Measurements from ENCODE around the gene NIPAL3.

Gene NIPAL3

DNA sequence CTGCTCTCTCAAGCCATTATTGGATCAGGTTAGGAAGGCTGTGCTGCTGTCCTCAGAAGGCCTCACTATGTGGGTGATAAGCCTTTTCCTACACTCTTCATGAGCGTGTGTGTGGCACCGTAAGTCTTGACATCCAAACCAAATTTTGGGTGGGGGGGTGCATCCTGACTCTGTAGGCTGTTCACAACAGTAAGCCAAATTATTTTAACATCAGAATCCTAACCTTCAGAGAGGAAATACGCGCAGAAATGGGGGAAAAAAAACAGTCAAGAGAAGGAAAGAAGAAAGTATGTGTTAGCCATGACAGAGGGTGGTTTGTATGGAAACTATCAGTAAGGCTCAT is 23.0 kb upstream of the NIPAL3 start:
- H3K9ac ChIP-seq (ENCODE audit: low read length): no peak overlapping the region
- no peaks in the 10 kb centered on the region for H3K36me3 ChIP-seq (ENCODE audit: insufficient read depth, low read length)
- H3K4me1 ChIP-seq (ENCODE audit: insufficient read depth, low read length): peaks cover 15% of the 10 kb centered on the region
- H3K27me3 ChIP-seq (ENCODE audit: control insufficient read depth in 1 of 2, insufficient read depth in 2 of 2, low read length in 2 of 2): no peaks in the 10 kb centered on the region
- H3K27ac ChIP-seq (ENCODE audit: low read depth, low read length): peak overlapping the region; percentile 17
- H3K4me3 ChIP-seq (ENCODE audit: low read depth in 1 of 2, low read length in 2 of 2): no peak overlapping the region
- no peaks in the 10 kb centered on the region for H3K9me3 ChIP-seq (ENCODE audit: low read length)

DNA sequence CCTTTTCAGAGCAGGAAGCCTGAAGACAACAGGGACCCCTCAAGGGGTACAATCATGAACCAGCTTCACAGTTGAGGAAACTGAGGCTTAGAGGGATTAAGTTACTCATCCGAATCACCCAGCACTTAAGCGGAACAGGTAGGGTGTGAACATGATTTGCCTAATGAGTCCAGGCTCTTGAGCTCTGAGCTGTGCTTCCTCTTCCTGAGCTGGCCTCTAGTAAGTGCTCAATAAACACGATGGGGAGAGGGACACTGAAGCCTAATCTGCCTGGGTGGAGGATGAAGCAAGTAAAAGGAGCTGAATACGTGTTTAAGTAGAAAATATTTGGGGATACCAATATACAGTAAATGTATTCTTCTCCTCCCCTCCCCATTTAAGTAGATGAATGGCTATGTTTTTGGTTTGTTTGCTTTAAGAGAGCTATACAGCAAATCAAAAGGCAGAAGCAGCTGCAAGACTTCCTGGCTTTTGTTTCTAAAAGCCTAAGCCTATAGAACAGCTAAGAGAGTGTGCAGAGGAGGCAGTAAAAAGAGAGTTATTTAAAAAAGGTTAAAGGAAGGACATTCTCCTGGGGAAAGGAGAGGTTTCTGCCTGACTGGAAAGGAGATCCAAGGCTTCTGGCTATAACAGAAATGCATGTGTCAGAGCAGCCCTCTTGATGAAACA is 22.5 kb upstream of the NIPAL3 start:
- no peak overlapping the region for H3K27ac ChIP-seq (ENCODE audit: low read depth, low read length)
- H3K4me3 ChIP-seq (ENCODE audit: low read depth in 1 of 2, low read length in 2 of 2): no peak overlapping the region
- no peaks in the 10 kb centered on the region for H3K36me3 ChIP-seq (ENCODE audit: insufficient read depth, low read length)
- H3K4me1 ChIP-seq (ENCODE audit: insufficient read depth, low read length): peaks cover 15% of the 10 kb centered on the region
- no peaks in the 10 kb centered on the region for H3K9me3 ChIP-seq (ENCODE audit: low read length)
- H3K9ac ChIP-seq (ENCODE audit: low read length): no peak overlapping the region
- H3K27me3 ChIP-seq (ENCODE audit: control insufficient read depth in 1 of 2, insufficient read depth in 2 of 2, low read length in 2 of 2): no peaks in the 10 kb centered on the region

DNA sequence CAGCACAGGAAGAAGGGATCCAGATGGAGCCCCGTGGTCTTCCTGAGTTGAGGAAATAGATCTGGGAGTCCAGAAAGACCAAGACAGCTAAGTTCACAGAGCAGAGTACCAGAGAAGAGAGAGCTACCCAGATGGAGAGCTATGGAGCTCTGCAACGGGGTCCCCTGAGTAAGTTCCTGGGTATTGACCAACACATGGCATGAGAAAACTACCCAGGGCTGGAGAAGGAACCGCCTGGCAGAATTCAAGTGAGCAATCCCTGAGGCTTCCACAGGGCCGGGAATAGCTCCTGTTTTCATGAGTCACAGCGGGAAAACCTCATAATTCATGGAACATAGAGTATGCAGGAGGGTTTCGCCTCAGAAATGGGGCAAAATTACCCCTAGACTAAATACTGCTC is 21.7 kb upstream of the NIPAL3 start:
- no peak overlapping the region for H3K27ac ChIP-seq (ENCODE audit: low read depth, low read length)
- no peaks in the 10 kb centered on the region for H3K27me3 ChIP-seq (ENCODE audit: control insufficient read depth in 1 of 2, insufficient read depth in 2 of 2, low read length in 2 of 2)
- no peak overlapping the region for H3K9ac ChIP-seq (ENCODE audit: low read length)
- peaks cover 15% of the 10 kb centered on the region for H3K4me1 ChIP-seq (ENCODE audit: insufficient read depth, low read length)
- no peaks in the 10 kb centered on the region for H3K9me3 ChIP-seq (ENCODE audit: low read length)
- no peaks in the 10 kb centered on the region for H3K36me3 ChIP-seq (ENCODE audit: insufficient read depth, low read length)
- H3K4me3 ChIP-seq (ENCODE audit: low read depth in 1 of 2, low read length in 2 of 2): no peak overlapping the region

DNA sequence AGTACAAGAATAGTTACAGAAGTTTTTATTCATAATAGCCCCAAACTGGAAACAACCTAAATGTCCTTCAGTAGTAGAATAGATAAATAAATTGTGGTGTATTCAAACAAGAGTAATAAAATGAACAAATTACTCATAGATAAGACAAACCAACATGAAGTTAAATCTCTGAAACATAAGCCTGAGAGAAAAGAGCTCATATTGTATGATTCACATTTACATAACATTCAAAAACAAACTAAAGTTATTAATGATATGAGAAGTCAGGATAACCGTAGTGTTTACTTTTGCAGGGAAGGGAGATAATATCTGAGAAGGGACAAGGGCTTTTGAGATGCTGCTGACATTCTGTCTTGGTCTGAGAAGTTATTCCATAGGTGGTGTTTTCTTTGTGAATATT is 15.5 kb upstream of the NIPAL3 start:
- Histone ChIP-seq H3K27me3 (ENCODE audit: control insufficient read depth in 1 of 2, insufficient read depth in 2 of 2, low read length in 2 of 2) (no peaks in the 10 kb centered on the region), H3K4me1 (ENCODE audit: insufficient read depth, low read length) (no peaks in the 10 kb centered on the region), H3K4me3 (ENCODE audit: low read depth in 1 of 2, low read length in 2 of 2) (no peak overlapping the region), H3K9ac (ENCODE audit: low read length) (no peak overlapping the region), H3K27ac (ENCODE audit: low read depth, low read length) (no peak overlapping the region), H3K36me3 (ENCODE audit: insufficient read depth, low read length) (peaks cover 3% of the 10 kb centered on the region), H3K9me3 (ENCODE audit: low read length) (no peaks in the 10 kb centered on the region)

DNA sequence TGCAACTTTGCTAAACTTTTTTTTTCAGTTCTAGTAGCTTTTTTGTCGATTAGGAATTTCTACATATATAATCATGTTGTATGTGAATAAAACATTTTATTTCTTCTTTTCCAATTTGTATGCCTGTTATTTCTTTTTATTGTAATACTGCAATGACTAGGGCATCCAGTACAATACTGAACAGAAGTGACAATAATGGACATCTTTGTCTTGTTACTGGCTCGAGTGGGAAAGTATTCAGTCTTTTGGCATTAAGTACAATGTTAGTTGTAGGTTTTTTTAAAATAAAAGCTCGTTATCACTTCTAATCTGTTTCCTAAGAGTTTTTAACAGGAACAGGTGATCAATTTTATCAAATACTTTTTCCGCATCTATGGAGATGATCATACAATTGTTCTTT is 11.8 kb upstream of the NIPAL3 start:
- H3K27ac ChIP-seq (ENCODE audit: low read depth, low read length): no peak overlapping the region
- no peak overlapping the region for H3K4me3 ChIP-seq (ENCODE audit: low read depth in 1 of 2, low read length in 2 of 2)
- no peak overlapping the region for H3K9ac ChIP-seq (ENCODE audit: low read length)
- H3K9me3 ChIP-seq (ENCODE audit: low read length): no peaks in the 10 kb centered on the region
- peaks cover 3% of the 10 kb centered on the region for H3K36me3 ChIP-seq (ENCODE audit: insufficient read depth, low read length)
- H3K4me1 ChIP-seq (ENCODE audit: insufficient read depth, low read length): no peaks in the 10 kb centered on the region
- H3K27me3 ChIP-seq (ENCODE audit: control insufficient read depth in 1 of 2, insufficient read depth in 2 of 2, low read length in 2 of 2): no peaks in the 10 kb centered on the region

DNA sequence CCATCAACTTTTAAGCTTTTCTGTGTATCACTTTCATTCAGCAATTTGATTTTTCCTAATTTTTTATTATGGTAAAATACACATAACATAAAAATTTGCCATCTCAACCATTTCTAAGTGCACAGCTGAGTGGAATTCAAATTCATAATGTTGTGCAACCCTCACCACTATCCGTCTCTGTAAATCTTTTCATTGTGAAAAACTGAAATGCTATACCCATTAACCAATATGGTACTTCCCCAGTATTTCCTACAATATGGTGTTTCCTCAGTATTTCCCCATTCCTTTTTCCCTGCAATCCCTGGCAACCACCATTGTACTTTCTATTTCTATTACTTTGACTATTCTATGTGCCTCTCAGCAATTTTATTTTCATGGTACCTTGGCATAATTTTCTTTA is 8.8 kb upstream of the NIPAL3 start:
- H3K4me1 ChIP-seq (ENCODE audit: insufficient read depth, low read length): no peaks in the 10 kb centered on the region
- no peak overlapping the region for H3K27ac ChIP-seq (ENCODE audit: low read depth, low read length)
- H3K9me3 ChIP-seq (ENCODE audit: low read length): no peaks in the 10 kb centered on the region
- no peaks in the 10 kb centered on the region for H3K36me3 ChIP-seq (ENCODE audit: insufficient read depth, low read length)
- no peaks in the 10 kb centered on the region for H3K27me3 ChIP-seq (ENCODE audit: control insufficient read depth in 1 of 2, insufficient read depth in 2 of 2, low read length in 2 of 2)
- no peak overlapping the region for H3K9ac ChIP-seq (ENCODE audit: low read length)
- no peak overlapping the region for H3K4me3 ChIP-seq (ENCODE audit: low read depth in 1 of 2, low read length in 2 of 2)

DNA sequence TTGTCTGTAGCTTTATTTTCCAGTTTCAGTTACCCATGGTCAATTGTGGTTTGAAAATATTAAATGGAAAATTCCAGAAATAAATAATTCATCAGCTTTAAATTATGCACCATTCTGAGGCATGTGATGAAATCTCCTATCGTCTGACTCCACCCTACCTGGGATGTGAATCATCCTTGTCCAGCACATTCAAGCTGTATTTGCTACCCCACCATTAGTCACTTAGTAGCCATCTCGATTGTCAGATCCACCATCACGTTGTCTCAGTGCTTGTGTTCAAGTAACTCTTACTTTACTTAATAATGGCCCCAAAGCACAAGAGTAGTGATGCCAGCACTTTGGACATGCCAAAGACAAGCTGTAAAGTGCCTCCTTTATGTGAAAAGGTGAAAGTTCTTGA is 6.1 kb upstream of the NIPAL3 start:
- peaks cover 6% of the 10 kb centered on the region for H3K4me1 ChIP-seq (ENCODE audit: insufficient read depth, low read length)
- no peak overlapping the region for H3K27ac ChIP-seq (ENCODE audit: low read depth, low read length)
- no peak overlapping the region for H3K4me3 ChIP-seq (ENCODE audit: low read depth in 1 of 2, low read length in 2 of 2)
- H3K36me3 ChIP-seq (ENCODE audit: insufficient read depth, low read length): no peaks in the 10 kb centered on the region
- no peak overlapping the region for H3K9ac ChIP-seq (ENCODE audit: low read length)
- H3K27me3 ChIP-seq (ENCODE audit: control insufficient read depth in 1 of 2, insufficient read depth in 2 of 2, low read length in 2 of 2): no peaks in the 10 kb centered on the region
- H3K9me3 ChIP-seq (ENCODE audit: low read length): no peaks in the 10 kb centered on the region

- Histone ChIP-seq H3K4me1 (ENCODE audit: insufficient read depth, low read length) (peaks cover 9% of the 10 kb centered on the region), H3K9ac (ENCODE audit: low read length) (no peak overlapping the region), H3K27ac (ENCODE audit: low read depth, low read length) (no peak overlapping the region), H3K27me3 (ENCODE audit: control insufficient read depth in 1 of 2, insufficient read depth in 2 of 2, low read length in 2 of 2) (no peaks in the 10 kb centered on the region), H3K36me3 (ENCODE audit: insufficient read depth, low read length) (no peaks in the 10 kb centered on the region), H3K9me3 (ENCODE audit: low read length) (no peaks in the 10 kb centered on the region), H3K4me3 (ENCODE audit: low read depth in 1 of 2, low read length in 2 of 2) (no peak overlapping the region)
Measured at GRCh38 chr1:24410750-24411149, 4.9 kb upstream of the NIPAL3 start.

DNA sequence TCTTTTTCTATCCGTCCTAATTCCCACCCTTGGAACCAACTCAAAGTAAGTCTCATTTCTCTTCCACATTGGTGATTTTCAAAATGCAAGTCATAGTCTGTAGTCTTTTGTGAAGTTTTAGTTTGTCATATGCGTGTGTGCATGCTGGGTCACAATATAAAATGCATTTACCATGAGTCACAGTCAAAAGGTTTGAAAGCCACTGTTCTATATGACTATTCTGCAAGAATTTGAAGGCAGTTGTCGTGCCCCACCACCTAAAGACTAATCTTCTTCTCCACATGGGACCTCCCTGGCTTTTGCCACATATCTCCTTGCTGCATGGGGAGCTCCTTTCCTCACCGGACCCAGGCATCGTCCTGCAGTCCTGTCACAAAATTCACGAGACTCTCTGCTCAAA is 3.6 kb upstream of the NIPAL3 start:
- H3K4me3 ChIP-seq (ENCODE audit: low read depth in 1 of 2, low read length in 2 of 2): no peak overlapping the region
- peaks cover 16% of the 10 kb centered on the region for H3K4me1 ChIP-seq (ENCODE audit: insufficient read depth, low read length)
- no peaks in the 10 kb centered on the region for H3K27me3 ChIP-seq (ENCODE audit: control insufficient read depth in 1 of 2, insufficient read depth in 2 of 2, low read length in 2 of 2)
- no peaks in the 10 kb centered on the region for H3K36me3 ChIP-seq (ENCODE audit: insufficient read depth, low read length)
- no peaks in the 10 kb centered on the region for H3K9me3 ChIP-seq (ENCODE audit: low read length)
- no peak overlapping the region for H3K27ac ChIP-seq (ENCODE audit: low read depth, low read length)
- no peak overlapping the region for H3K9ac ChIP-seq (ENCODE audit: low read length)

DNA sequence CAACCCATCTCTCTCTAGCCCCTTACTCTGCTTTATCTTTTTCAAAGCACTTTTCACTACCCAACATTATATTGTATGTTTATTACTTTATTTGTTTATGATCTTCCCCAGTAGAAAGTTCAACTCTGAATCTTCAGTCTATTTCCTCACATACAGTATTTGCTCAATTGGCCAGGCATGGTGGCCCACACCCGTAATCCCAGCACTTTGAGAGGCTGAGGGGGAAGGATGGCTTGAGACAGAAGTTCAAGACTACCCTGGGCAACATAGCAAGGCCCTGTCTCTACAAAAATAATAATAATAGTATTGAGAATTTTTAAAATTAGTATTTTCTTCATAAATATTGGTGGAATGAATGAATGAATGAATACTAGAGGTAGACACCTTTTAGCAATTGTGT is 3.2 kb upstream of the NIPAL3 start:
- Histone ChIP-seq H3K27ac (ENCODE audit: low read depth, low read length) (no peak overlapping the region), H3K36me3 (ENCODE audit: insufficient read depth, low read length) (no peaks in the 10 kb centered on the region), H3K9ac (ENCODE audit: low read length) (no peak overlapping the region), H3K9me3 (ENCODE audit: low read length) (no peaks in the 10 kb centered on the region), H3K4me1 (ENCODE audit: insufficient read depth, low read length) (peaks cover 21% of the 10 kb centered on the region), H3K27me3 (ENCODE audit: control insufficient read depth in 1 of 2, insufficient read depth in 2 of 2, low read length in 2 of 2) (no peaks in the 10 kb centered on the region), H3K4me3 (ENCODE audit: low read depth in 1 of 2, low read length in 2 of 2) (no peak overlapping the region)

GRCh38 chr1:24413350-24414163 is 2.0 kb upstream of the NIPAL3 start, which contains the start of gene STPG1:
TSS of gene STPG1 (minus strand) at chr1:24413782. CDS start at chr1:24401388, 12,394 bp downstream.
- H3K27ac ChIP-seq (ENCODE audit: low read depth, low read length): peak within 1 kb of the TSS; percentile 85
- no peaks in the 10 kb centered on the region for H3K27me3 ChIP-seq (ENCODE audit: control insufficient read depth in 1 of 2, insufficient read depth in 2 of 2, low read length in 2 of 2)
- peak within 1 kb of the TSS; percentile 88 to 92 for H3K4me3 ChIP-seq (ENCODE audit: low read depth in 1 of 2, low read length in 2 of 2)
- peak within 1 kb of the TSS; percentile 55 for H3K9ac ChIP-seq (ENCODE audit: low read length)
- H3K36me3 ChIP-seq (ENCODE audit: insufficient read depth, low read length): no peaks in the 10 kb centered on the region
- H3K4me1 ChIP-seq (ENCODE audit: insufficient read depth, low read length): peaks cover 24% of the 10 kb centered on the region
- no peaks in the 10 kb centered on the region for H3K9me3 ChIP-seq (ENCODE audit: low read length)

All from muscle layer of colon (tissue), 2 donors.